ENCODE measurements around the gene NRF1.

GRCh38 chr7:129771201-129771927 is 159.8 kb downstream of the NRF1 start:
- no peak for TF ChIP-seq CTCF (IDR thresholded peaks at IDR 0.05)
- TF ChIP-seq EP300 (IDR thresholded peaks at IDR 0.05) = no peak

Measured in A549 (cell line).